ENCODE data around the gene IGBP1. TPM values are rescaled to one million over a fixed set of nuclear protein-coding genes. Genes with fewer than 3 reads are reported as not detected.
A peak's percentile ranks its signal among the peaks of the same experiment; 100 is the strongest.
"Not testable (repeated sequence)": the region's sequence is repeated elsewhere in the genome, so short reads cannot be mapped to it uniquely, and the experiment has no call there.

The IGBP1 gene
- polyA plus RNA-seq, 1 of the 3 experiments (the other 2 are of a cell fraction), result 49.4 TPM

DNA sequence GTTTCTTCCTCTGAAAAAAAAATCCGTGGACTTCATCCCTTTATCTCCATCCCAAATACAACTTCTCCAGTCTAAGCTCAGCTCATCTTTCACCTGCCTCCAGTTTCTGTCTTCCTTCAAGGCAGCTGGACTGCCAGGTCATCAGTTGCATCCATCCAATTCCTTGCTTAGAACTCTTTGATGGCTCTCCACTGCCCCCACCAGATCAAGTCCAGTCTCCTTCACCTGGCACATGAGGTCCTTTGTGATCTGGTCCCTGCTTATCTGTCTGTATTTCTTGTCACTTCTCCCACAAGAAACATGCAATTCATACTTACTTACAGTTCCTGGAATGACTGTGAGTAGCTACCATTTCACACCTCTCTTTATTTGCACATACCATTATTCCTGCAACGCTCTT lies 37.2 kb upstream of the IGBP1 start:
- WGBS (ENCODE audit: low lambda C conversion rate), result 34% methylated on average over 2 of the region's 2 CpGs
- no peaks in the 10 kb centered on the region for H3K9me2 ChIP-seq
- H3K36me3 ChIP-seq (replicated peaks in 1 of 2; ENCODE audit: control insufficient read depth in 1 of 2, insufficient read depth in 2 of 2, low read length in 1 of 2), result no peaks in the 10 kb centered on the region
- no peaks in the 10 kb centered on the region for H3K9me3 ChIP-seq
- H3K79me2 ChIP-seq (ENCODE audit: insufficient read depth), result no peaks in the 10 kb centered on the region
- H3K4me3 ChIP-seq (ENCODE audit: low read depth in 2 of 2, low read length in 1 of 2), result no peak overlapping the region
- H2AFZ ChIP-seq (ENCODE audit: low read depth), result no peak overlapping the region
- H3K4me2 ChIP-seq, result no peak overlapping the region
- H3K27me3 ChIP-seq (ENCODE audit: insufficient read depth), result peaks cover 3% of the 10 kb centered on the region
- TF ChIP-seq, protein P1, sequence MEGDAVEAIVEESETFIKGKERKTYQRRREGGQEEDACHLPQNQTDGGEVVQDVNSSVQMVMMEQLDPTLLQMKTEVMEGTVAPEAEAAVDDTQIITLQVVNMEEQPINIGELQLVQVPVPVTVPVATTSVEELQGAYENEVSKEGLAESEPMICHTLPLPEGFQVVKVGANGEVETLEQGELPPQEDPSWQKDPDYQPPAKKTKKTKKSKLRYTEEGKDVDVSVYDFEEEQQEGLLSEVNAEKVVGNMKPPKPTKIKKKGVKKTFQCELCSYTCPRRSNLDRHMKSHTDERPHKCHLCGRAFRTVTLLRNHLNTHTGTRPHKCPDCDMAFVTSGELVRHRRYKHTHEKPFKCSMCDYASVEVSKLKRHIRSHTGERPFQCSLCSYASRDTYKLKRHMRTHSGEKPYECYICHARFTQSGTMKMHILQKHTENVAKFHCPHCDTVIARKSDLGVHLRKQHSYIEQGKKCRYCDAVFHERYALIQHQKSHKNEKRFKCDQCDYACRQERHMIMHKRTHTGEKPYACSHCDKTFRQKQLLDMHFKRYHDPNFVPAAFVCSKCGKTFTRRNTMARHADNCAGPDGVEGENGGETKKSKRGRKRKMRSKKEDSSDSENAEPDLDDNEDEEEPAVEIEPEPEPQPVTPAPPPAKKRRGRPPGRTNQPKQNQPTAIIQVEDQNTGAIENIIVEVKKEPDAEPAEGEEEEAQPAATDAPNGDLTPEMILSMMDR (IDR thresholded peaks at IDR 0.05), result peak; percentile 49
- TF ChIP-seq POLR2AphosphoS5 (IDR thresholded peaks at IDR 0.05; ENCODE audit: low read depth, low read length), result no peak
- peak; percentile 18; the same call in 1 of the 2 replicates for TF ChIP-seq RAD21 (IDR thresholded peaks at IDR 0.05; ENCODE audit: low read length)
- H3F3A ChIP-seq (replicated peaks; ENCODE audit: insufficient read depth), result no peaks in the 10 kb centered on the region
- H4K20me1 ChIP-seq (ENCODE audit: insufficient read depth), result no peaks in the 10 kb centered on the region
- ChIA-PET CTCF (interaction anchor here (1.1 to 3.6 kb wide), 10 partner anchors 14 to 1274 kb away, joined by 3 to 19 read pairs (median 5); no protein-coding TSS in a partner anchor), POLR2A (no interaction called here)
- H3K9ac ChIP-seq, result no peak overlapping the region
- no peak for DNase-seq
- no peaks in the 10 kb centered on the region for H3K4me1 ChIP-seq (ENCODE audit: control insufficient read depth in 1 of 2, insufficient read depth in 2 of 2, low read depth in 1 of 2, low read length in 1 of 2)
- H3K27ac ChIP-seq (ENCODE audit: low read depth in 2 of 2, low read length in 1 of 2), result no peak overlapping the region

DNA sequence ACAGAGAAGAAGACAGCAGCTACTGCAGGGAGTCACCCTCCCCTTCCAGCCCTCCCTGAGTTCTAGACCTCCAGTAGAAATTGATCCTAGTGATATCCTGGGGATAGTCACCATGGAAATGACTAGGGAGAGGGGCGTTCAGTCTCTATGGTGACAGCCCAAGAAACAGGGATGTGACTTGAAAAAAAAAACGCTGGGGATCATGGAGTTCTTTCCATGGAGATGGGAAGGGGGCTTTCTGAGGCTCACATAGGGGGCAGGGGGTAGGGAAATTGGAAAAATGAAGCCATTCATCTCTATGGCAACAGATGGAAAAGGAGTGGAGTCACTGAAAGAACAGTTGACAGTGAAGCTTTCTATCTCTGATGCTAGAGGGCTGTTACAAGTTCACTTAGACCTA lies 28.0 kb upstream of the IGBP1 start:
- WGBS (ENCODE audit: low lambda C conversion rate), result 0% methylated on average over 2 of the region's 2 CpGs

DNA sequence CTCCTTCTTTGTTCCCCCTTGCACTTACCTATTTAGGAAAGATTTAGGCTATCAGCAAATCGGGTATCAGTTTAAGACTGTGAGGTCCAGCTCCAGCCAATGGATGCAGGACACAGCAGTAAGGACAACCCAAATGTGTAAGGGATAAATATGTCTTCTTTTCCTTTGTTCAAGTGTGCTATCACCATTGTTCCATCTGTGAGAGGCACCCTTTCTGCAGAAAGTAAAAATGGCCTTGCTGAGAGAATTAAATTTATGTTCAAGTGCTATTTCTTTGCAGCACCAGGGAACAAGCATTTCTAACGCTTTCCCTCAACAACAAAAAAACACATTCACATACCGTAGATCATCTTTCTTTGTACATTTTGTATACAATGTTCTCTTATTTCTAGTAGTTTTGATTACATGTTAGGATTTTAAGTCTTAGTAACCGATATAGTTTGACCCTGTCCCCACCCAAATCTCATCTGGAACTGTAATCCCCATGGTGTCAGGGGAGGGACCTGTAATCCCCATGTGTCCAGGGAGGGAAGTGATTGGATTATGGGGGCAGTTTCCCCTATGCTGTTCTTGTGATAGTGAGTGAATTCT lies 21.7 kb upstream of the IGBP1 start:
- H4K20me1 ChIP-seq (ENCODE audit: insufficient read depth); H2AFZ ChIP-seq (ENCODE audit: low read depth); H3K79me2 ChIP-seq (ENCODE audit: insufficient read depth); H3K9me2 ChIP-seq; H3K36me3 ChIP-seq (replicated peaks in 1 of 2; ENCODE audit: control insufficient read depth in 1 of 2, insufficient read depth in 2 of 2, low read length in 1 of 2); CTCF ChIA-PET; POLR2A ChIA-PET; H3K27me3 ChIP-seq (ENCODE audit: insufficient read depth); DNase-seq; H3K4me1 ChIP-seq (ENCODE audit: control insufficient read depth in 1 of 2, insufficient read depth in 2 of 2, low read depth in 1 of 2, low read length in 1 of 2); H3K27ac ChIP-seq (ENCODE audit: low read depth in 2 of 2, low read length in 1 of 2); H3F3A ChIP-seq (replicated peaks; ENCODE audit: insufficient read depth); H3K4me3 ChIP-seq (ENCODE audit: low read depth in 2 of 2, low read length in 1 of 2); H3K9ac ChIP-seq; H3K4me2 ChIP-seq: not testable (repeated sequence)
- H3K9me3 ChIP-seq, result peaks cover 19% of the 10 kb centered on the region
- 12% methylated on average over 4 of the region's 4 CpGs for whole genome bisulfite sequencing (ENCODE audit: low lambda C conversion rate)

More for the DNA sequence above, 28.0 kb upstream of the IGBP1 start:
- POLR2A ChIA-PET, result no interaction called here
- no peaks in the 10 kb centered on the region; the same call in 1 of the 2 replicates for H3K27me3 ChIP-seq (ENCODE audit: insufficient read depth)
- no peaks in the 10 kb centered on the region for H3K9me3 ChIP-seq
- no peaks in the 10 kb centered on the region for H3F3A ChIP-seq (replicated peaks; ENCODE audit: insufficient read depth)
- no peak overlapping the region for H3K27ac ChIP-seq (ENCODE audit: low read depth in 2 of 2, low read length in 1 of 2)
- H3K36me3 ChIP-seq (replicated peaks in 1 of 2; ENCODE audit: control insufficient read depth in 1 of 2, insufficient read depth in 2 of 2, low read length in 1 of 2), result no peaks in the 10 kb centered on the region
- TF ChIP-seq EZH2phosphoT487 (IDR thresholded peaks at IDR 0.05; ENCODE audit: borderline replicate concordance, low read depth) (no peak), SMC3 (IDR thresholded peaks at IDR 0.05; ENCODE audit: low read depth, low read length) (no peak), POLR2AphosphoS5 (IDR thresholded peaks at IDR 0.05; ENCODE audit: low read depth, low read length) (no peak), YY1 (IDR thresholded peaks at IDR 0.05; ENCODE audit: low read depth) (no peak), TEAD4 (IDR thresholded peaks at IDR 0.05; ENCODE audit: borderline replicate concordance, insufficient read depth) (no peak), MEF2A (IDR thresholded peaks at IDR 0.05; ENCODE audit: borderline replicate concordance, low read depth) (no peak)
- TF ChIP-seq, protein P2, sequence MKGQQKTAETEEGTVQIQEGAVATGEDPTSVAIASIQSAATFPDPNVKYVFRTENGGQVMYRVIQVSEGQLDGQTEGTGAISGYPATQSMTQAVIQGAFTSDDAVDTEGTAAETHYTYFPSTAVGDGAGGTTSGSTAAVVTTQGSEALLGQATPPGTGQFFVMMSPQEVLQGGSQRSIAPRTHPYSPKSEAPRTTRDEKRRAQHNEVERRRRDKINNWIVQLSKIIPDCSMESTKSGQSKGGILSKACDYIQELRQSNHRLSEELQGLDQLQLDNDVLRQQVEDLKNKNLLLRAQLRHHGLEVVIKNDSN (IDR thresholded peaks at IDR 0.05; ENCODE audit: borderline replicate concordance, low read depth), result no peak
- TF ChIP-seq, protein P3, sequence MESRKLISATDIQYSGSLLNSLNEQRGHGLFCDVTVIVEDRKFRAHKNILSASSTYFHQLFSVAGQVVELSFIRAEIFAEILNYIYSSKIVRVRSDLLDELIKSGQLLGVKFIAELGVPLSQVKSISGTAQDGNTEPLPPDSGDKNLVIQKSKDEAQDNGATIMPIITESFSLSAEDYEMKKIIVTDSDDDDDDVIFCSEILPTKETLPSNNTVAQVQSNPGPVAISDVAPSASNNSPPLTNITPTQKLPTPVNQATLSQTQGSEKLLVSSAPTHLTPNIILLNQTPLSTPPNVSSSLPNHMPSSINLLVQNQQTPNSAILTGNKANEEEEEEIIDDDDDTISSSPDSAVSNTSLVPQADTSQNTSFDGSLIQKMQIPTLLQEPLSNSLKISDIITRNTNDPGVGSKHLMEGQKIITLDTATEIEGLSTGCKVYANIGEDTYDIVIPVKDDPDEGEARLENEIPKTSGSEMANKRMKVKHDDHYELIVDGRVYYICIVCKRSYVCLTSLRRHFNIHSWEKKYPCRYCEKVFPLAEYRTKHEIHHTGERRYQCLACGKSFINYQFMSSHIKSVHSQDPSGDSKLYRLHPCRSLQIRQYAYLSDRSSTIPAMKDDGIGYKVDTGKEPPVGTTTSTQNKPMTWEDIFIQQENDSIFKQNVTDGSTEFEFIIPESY (IDR thresholded peaks at IDR 0.05; ENCODE audit: borderline replicate concordance, low read depth), result no peak
- no peak overlapping the region for H3K4me2 ChIP-seq
- no peak for DNase-seq
- no peaks in the 10 kb centered on the region for H3K9me2 ChIP-seq
- no peak overlapping the region for H3K4me3 ChIP-seq (ENCODE audit: low read depth in 2 of 2, low read length in 1 of 2)
- H4K20me1 ChIP-seq (ENCODE audit: insufficient read depth), result no peaks in the 10 kb centered on the region
- no peaks in the 10 kb centered on the region for H3K4me1 ChIP-seq (ENCODE audit: control insufficient read depth in 1 of 2, insufficient read depth in 2 of 2, low read depth in 1 of 2, low read length in 1 of 2)
- H2AFZ ChIP-seq (ENCODE audit: low read depth), result no peak overlapping the region
- CTCF ChIA-PET, result interaction anchor here (2.3 kb wide), 1 partner anchor 8 kb away, joined by 10 read pairs; no protein-coding TSS in a partner anchor
- H3K79me2 ChIP-seq (ENCODE audit: insufficient read depth), result no peaks in the 10 kb centered on the region
- H3K9ac ChIP-seq, result no peak overlapping the region
